Fibroblast of peridontal ligament (primary cell): Measurements from ENCODE around the gene SEMA3F.

Source experiments
- DNase-seq: peaks from one replicate; pipeline ENCODE4 v3.0.0-alpha.2; 2010; ENCODE audit errors: extremely low read depth

Gene SEMA3F

DNA sequence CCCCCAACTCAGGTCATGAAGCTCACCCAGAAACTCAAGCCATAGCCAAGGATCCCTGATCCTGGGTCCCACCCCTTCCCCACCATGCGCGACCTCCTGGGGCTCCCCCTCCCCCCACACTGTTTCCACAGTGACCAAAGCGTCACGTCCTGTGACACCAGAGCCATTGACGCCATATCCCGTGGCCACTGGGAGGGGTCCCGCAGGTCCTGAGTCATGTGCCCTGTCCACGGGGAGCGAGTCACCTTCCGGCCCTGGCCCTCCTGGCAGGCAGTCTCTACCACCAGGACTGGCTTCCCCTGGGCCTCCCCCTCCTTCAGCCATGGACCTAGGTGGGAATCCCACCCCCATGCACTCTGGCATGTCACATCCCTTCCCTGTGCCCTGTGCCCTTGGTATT, 15.6 kb downstream of the SEMA3F start:
- DNase-seq, result no peak

DNA sequence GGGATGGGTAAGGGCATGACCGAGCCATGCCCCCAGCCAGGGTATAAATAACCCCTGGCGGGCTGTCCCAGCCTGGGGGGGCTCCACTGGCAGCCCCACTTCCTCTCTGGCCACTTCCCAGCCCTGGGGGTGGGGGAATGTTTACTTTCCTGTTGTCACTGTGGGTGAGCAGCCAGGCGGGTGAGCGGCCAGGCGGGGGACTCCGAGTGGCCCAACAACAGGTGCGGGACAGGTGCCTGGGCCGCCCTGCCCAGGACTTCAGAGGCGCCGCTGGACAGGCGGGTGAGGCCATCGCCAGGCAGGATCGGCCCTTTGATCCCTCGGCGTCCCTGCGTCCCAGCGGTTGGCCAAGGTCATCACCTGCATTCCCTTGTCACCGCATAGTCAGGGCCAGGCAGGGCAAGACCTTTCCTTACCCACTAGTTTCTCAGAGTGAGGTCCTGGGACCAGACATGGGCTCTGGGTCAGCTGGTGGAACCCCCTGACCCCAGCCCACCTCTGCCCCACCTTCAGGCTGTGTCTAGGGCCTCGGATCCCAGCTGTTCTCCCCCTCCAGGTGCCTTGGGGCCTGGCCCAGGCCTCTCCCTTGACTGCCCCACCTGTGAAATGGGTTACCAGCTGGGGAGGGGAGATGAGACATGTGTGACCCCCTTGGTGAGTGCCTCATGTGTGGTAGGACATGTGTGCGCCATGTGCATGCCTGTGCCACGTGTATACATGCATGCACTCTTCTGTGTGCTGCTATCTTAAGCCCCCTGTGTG, 16.6 kb downstream of the SEMA3F start:
- no peak for DNase-seq

GRCh38 chr3:50172626-50173220, 17.6 kb downstream of the SEMA3F start:
- no peak for DNase-seq

DNA sequence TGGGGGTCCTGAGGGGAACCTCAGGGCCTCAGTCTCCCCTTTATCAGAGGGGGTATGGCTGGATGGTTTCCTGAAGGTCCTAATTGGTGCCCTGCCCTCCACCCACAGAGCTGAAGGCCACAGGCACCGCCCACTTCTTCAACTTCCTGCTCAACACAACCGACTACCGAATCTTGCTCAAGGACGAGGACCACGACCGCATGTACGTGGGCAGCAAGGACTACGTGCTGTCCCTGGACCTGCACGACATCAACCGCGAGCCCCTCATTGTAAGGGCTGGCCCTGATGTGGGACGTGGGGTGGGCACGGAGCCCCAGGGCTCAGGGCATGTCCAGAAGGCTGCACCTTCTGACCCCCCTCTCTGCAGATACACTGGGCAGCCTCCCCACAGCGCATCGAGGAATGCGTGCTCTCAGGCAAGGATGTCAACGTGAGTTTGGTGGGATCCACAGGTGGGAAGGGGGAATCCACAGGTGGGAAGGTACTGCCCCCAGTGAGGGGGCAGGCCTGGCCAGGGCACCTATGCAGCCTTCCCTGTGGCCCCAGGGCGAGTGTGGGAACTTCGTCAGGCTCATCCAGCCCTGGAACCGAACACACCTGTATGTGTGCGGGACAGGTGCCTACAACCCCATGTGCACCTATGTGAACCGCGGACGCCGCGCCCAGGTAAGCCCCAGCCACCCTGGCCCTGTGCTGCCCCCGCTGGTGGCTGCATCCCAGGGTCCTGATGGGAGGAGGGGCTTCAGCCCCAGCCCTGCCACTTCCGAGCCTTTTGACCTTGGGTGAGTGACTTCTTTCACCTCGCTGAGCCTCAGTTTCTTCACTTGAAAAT, 18.8 kb downstream of the SEMA3F start:
- DNase-seq, result no peak

- DNase-seq, result no peak
Observed at GRCh38 chr3:50174517-50174895, 19.4 kb downstream of the SEMA3F start.

DNA sequence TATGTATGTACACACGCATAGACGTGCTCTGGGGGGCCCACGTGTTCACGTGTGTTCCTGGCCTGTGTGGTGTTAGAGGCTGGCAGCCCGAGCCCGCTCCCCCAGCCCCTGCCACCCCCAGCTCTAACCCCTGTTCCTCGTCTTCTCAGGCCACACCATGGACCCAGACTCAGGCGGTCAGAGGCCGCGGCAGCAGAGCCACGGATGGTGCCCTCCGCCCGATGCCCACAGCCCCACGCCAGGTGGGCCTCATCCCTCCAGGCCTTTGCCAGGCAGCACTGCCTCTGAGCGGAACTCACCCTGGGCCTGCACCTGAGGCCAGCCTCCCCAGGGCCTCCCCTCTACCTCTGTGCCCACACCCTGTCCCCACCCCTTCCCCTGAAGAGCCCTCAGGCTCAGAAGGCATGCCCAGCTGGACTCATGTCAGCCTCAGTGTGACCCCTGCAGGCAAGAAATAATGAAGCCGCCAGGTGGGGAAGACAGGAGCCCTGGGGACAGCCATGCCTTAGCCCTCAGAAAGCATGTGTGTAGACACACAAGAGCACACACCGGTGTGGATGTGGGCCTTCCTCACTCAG, 19.9 kb downstream of the SEMA3F start:
- no peak for DNase-seq

DNA sequence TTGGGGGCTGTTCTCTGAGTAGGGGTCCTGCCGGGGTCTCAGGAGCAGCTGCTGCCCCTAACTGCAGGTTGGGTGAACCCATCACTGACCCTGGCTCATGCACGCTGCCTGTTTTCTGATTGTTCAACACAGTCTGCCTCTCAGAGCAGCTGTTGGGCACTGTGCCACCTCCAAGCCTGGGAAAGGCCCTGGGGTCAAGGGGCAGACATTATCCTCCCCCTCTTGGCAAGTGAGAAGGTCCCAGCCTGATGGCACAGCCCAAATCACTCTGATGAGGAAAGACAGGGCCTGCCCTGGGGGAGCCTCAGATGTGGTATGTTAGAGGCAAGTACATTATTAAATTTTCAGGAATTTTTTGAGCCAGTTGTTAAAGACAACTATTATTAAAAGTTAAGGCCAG, 22.2 kb downstream of the SEMA3F start:
- DNase-seq, result no peak

DNA sequence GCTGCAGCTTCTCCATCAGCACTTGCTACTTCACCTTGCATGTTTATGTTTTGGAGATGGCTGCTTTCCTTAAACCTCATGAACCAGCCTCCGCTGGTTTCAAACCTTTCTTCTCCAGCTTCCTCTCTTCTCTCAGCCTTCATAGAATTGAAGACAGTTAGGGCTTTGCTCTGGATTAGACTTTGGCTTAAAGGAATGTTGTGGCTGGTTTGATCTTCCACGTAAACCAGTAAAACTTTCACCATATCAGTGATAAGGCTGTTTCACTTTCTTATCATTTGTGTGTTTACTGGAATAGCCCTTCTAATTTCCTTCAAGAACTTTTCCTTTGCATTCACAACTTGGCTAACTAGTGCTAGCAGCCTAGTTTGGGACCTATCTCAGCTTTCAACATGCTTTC, 24.6 kb downstream of the SEMA3F start:
- DNase-seq, result no peak

DNA sequence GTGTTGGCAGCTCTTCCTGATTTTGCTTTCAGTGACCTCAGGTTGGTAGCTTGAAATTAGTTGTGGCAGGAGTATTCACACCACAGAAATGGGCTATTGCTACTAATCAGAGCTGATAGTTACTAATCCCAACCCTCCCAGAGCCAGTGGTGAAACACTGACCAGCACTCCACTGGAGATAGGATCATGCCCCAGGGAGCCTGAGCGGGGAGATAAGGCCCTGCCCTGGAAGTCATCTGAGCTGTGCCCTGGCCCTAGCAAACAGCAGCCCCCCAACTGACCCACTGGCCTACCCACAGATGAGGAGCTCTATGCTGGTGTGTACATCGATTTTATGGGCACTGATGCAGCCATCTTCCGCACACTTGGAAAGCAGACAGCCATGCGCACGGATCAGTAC, 26.9 kb downstream of the SEMA3F start:
- no peak for DNase-seq

- DNase-seq, result no peak
Observed at GRCh38 chr3:50182533-50183099, 27.5 kb downstream of the SEMA3F start.

DNA sequence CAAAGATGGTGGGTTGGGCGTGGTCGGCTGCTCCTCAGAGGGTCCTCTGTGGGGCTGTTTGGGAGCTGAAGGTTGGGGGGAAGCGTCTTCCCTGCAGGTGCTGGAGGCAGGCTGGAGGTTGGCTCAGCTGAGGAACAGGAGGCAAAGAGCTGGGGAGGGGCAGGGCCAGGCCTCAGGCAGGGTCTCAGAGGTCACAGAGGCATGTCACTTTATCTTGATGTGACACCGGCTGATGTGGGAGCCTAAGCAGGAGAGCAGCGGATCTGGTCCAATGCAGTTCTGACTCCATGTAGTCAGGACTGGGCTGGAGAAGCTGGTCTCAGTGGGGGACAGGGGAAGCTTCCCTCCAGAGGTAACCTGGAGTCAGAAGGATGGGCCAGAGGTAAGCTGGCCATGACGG, 28.6 kb downstream of the SEMA3F start:
- no peak for DNase-seq

GRCh38 chr3:50184242-50184978, 29.3 kb downstream of the SEMA3F start:
- no peak for DNase-seq

DNA sequence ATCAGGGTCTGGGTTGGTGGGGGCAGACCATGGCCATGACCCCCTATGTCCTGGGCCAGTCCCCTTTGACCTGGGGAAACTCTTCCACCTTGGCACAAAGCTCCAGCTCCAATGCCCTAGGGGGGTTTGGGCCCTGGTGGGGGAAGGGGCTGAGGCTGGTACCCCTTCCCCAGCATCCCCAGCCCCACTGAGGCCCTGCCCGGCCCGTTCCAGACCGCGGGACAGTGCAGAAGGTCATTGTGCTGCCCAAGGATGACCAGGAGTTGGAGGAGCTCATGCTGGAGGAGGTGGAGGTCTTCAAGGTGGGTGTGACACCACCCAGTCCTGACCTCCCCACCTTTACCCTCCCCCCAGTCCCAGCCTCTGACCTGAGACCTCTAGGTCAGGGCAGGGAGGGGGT, 30.1 kb downstream of the SEMA3F start:
- no peak for DNase-seq

DNA sequence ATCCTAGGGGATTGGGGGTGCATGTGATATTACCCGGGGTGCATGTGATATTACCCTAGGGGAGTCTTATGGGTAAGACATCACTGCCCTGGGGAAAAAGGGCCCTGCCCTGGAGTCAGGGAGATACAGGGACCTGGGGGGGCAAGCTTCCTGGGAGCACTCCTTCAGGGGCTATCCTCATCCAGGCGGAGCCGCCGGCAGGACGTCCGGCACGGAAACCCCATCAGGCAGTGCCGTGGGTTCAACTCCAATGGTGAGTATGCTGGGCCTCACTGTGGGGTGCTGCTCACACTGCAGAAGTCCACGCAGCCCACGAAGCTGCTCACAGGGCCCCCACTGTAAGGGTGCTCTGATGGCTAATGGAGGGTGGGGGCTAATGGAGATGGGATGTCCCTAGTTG, 31.0 kb downstream of the SEMA3F start:
- no peak for DNase-seq

- no peak for DNase-seq
Observed at GRCh38 chr3:50187750-50188149, 32.6 kb downstream of the SEMA3F start.

- DNase-seq, result peak; percentile 86
Observed at GRCh38 chr3:50189274-50189673, 34.1 kb downstream of the SEMA3F start.

DNA sequence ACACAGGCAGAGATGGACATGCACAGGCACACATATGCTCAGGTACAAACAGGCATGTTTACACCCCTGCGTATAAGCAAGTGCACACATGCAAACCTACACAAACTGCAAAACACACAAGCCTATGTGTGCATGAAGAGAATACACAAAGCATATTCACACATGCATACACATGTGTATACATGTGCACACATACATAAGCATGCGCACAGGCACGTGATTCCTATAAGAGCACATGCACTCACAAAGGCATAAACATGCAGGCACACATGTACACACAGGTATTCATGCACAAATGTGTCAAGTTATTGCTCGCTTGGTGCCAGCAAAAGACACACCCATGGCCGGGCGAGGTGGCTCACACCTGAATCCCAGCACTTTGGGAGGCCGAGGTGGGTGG, 34.9 kb downstream of the SEMA3F start:
- no peak for DNase-seq

GRCh38 chr3:50190936-50191660, 36.0 kb downstream of the SEMA3F start, which contains the start of gene GNAT1:
TSS of gene GNAT1 (plus strand) at chr3:50191610. CDS start at chr3:50191726, 116 bp downstream.
- DNase-seq, result no peak

DNA sequence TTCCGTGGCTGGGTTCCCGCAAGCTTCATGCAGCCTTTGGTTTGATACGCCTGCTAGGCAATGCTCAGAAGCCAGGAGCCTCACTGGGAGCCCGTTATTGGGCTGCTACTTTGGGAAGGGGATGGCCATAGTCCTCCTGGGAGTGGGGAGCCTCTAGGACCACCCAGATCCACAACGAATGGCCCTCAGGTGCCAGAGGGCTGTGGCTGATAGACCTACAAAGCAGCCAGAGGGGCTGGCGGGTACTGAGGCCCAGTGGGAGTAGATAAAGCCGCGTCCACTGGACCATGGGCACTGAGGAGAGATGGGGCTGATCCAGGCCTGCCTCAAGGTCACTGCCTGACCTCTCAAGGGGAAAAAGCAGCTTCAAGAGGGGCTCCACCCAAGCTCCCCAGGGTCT, 37.0 kb downstream of the SEMA3F start:
- DNase-seq, result no peak

GRCh38 chr3:50192689-50193141, 37.6 kb downstream of the SEMA3F start:
- DNase-seq, result peak; percentile 55

GRCh38 chr3:50193286-50193685, 38.2 kb downstream of the SEMA3F start:
- no peak for DNase-seq
